ENCODE data around the gene VPS13D.
"Not testable (repeated sequence)": the region's sequence is repeated elsewhere in the genome, so short reads cannot be mapped to it uniquely, and the experiment has no call there.

VPS13D gene

DNA sequence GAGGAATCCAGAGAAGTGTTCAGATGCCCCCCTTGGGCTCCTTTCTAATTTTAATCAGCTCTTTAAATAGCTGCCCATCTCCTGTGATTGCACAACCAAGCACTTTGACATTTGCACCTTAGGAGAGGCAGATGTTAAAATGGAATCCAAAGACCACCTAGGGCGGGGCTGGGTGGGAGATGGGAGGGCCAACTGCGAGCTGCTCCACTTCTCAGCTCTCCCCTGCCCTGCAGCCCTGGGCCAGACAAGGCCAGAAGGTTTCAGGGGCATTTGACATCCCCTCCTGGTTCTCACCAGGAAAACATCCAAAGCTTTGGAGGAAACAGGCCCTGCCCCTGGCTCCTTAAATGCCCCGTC lies 281.3 kb downstream of the VPS13D start:
- no peak for DNase-seq (ENCODE audit: low read depth in 2 of 2)

DNA sequence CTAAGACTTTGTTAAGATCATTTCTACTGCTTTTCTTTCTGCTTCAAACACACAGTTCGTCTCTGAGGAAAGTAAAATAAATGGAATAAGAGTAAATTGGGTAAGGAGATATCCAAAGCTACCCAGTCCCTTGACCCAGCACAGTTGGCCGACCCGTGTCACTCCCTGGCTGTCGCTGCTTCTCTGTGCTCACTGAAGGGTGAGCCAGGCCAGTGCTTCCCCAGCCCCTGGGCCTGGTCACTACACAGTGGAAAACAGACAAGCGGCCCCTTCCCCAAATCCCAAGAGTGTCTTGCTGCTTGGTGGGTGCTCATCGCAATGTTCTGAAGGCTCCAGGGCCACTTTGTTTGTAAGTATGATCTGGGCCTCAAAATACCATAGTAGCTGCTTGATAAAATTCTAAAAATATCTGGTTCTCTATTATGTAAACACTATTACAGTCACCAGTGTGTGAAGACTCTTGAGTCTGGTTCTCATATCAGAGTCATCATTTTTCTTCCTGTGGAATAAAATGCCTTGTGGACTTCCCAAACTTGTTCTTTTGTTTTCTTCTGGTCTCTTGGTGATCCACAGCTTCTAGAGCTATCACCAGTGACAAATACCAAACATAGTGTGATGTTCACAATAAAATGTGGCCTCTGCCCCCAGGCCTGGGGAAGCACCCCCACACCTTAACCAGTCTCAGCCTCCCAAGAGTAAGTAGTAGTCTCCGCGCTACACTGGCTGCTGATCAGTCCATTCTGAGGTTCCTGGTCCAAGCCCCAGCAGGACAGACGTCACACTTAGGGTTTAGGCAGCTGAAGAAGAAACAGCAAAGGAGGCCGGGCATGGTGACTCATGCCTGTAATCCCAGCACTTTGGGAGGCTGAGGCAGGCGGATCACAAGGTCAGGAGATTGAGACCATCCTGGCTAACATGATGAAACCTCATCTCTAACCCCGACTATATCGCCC lies 282.0 kb downstream of the VPS13D start:
- no peak for DNase-seq (ENCODE audit: low read depth in 2 of 2)

DNA sequence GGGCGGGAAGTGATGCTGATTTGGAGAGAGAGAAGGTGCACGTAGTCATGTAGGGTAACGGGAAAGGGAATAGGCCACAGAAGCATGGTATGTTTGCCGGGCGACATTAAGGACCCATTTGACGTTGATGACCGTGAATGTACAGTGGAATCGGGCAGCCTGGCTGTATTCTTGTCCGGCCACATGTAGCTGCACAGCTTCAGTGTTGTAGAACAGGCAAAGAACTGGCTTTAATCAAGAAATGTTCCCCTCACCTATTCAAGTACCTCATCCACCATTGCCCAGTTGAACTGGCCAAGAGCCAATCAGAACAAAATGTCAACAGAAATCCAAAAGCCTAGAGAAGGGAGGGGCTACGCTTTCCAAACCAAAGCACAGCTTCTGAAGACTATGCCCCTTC lies 283.4 kb downstream of the VPS13D start:
- DNase-seq (ENCODE audit: low read depth in 2 of 2): no peak

DNA sequence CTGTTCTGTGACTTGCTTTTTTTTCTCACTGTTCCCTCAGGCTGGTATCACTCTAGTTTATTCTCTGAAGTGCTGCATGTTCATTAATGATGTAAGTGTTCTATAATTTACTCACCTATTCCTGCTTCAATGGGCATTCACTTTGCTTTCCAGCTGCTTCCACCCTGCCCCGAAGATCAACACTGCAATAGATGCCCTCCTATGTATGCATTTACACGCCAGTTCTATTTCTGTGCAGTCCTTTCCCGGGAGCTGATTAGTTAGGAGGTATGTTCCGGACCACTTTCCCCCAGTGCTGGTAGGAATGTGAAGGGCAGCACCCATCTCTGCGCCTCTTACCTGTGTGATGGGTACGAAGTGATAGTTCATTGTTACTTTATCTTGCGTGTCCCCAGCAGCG lies 284.8 kb downstream of the VPS13D start:
- no peak for DNase-seq (ENCODE audit: low read depth in 2 of 2)

DNA sequence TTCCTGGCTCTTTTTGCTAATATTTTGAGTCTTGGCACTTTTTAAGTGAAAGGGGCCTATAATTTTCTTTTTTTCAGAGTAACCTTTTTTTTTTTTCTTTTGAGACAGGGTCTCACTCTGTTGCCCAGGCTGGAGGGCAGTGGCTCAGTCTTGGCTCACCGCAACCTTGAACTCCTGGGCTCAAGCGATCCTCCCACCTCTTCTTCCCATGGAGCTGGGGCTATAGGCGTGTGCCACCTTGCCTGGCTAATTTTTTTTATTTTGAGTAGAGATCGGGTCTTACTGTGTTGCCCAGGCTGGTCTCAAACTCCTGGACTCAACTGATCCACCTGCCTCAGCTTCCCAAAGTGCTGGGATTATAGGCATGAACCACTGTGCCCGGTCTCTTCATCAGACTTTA lies 285.4 kb downstream of the VPS13D start:
- DNase-seq (ENCODE audit: low read depth in 2 of 2): no peak

DNA sequence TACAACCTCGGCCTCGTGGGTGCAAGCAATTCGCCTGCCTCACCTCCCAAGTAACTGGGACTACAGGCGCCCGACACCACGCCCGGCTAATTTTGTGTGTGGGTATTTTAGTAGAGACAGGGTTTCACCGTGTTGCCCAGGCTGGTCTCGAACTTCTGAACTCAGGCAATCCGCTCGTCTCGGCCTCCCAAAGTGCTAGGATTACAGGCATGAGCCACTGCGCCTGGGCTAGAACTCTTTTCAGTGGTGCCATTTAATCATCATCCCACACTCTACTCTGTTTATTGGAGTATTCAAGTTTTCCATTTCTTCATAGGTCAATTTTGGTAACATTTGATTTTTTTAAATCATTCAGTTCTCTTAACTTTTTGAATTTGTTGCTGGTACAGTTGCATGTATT lies 286.9 kb downstream of the VPS13D start:
- no peak for DNase-seq (ENCODE audit: low read depth in 2 of 2)

DNA sequence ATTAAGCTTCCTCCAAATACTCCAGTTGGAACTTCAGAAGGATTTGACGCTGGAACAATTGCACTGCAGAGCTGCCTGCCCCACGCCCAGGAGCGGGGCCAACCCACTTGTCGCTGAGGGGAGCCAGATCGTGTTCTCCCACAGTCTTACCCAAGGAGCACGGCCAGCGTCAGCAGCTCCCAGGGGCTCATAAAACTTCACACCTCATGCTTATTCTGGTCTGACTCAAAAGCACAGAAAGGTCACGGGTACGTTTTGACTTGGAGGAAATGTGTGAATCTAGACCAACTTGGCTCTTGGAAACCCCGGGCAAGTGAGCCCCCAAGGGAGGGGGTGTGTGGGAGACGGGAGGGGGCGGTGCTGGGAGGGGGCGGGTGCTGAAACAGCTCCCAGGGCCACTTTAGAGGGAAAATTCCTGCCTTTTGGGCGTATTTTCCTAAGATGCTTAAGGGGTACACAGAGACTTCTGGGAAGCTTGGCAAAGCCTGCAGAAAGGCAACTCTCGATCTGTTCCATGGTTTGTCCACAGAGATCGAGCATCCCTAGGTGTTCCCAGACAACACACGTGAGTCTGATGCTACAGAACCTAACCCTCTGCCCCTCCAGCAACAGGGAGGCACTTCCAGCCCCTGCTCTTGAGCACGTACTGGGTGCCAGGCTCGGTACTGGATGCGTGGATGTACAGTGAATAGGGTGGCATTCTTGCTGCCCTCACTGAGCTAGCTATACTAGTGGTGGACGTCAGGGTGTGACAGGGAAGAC lies 289.3 kb downstream of the VPS13D start:
- DNase-seq (ENCODE audit: low read depth in 2 of 2): no peak

DNA sequence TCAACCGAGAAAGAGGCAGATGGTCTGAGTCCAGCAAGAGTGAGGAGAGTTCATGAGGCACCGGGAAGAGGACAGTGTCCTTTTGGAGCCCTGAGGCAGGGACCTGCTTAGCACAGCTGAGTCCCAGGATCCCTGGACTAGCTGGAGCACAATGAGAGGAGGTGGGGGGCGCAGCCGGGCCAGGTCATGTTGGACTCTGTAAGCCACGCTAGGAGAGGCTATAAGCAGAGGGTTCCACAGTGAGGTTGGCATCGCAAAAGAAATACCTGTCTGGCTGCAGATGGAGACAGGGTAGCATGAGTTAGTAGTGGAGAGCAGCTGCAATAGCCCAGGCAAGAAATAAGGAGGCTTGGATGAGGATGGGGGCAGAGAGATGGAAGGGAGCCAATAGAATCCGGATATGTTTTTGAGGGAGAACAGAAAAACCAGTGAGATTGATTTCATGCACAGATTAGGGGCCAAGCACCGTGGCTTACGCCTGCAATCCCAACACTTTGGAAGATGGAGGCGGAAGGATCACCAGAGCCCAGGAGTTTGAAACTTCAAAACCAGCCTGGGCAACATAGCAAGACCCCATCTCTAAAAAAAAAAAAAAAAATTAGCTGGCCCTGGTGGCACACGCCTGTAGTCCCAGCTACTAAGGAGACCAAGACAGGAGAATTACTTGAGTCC lies 290.0 kb downstream of the VPS13D start:
- DNase-seq (ENCODE audit: low read depth in 2 of 2): no peak

DNA sequence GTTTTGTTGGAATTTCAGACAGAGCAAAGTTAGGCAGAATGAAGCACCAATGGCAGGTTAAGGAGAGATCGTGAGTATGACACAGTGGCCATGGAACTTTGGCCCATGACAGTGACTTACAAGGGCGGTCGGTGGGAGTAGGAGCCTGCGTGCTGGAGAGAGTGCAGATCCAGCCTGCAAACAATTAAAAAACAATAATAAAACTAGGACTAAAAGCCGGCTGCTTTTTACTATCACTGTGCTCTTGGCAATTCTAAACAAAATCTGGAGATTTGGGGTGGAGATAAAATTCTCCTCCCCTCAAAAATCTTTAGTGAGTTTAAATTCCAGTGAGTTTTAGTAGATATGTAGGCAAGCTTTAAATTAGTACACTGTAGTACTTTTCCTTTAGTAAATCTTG lies 291.3 kb downstream of the VPS13D start:
- no peak for DNase-seq (ENCODE audit: low read depth in 2 of 2)

DNA sequence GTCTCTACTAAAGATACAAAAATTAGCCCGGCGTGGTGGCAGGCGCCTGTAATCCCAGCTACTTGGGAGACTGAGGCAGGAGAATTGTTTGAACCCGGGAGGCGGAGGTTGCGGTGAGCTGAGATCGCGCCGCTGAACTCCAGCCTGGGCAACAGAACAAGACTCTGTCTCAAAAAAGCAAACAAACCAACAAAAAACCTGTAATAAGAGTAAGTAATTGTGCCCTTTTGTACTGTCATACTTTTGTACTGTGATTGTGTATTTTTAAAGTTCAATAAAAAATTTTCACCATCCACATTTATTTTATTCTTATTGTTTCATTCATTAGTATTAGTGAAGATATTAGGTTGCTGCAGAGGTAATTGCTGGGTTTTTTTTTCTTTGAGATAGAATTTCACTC lies 292.9 kb downstream of the VPS13D start:
- not testable (repeated sequence) for DNase-seq (ENCODE audit: low read depth in 2 of 2)

DNA sequence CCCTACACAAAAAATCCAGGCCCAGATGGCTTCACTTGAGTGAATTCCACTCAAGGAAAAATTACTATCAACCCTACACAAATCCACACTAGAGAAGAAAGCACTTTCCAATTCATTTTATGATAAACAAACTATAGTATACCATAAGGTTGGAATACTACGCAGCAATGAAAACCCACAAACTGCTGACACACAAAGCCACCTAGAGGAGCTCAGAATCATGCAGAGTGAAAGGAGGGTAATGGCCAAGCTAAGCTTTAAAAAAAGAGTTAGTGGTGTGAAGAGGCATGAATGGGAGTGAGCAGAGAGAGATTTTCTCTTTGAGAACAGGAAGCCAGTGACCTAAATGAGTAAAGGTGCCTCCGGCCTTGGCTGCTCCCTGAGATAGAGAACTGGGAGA lies 294.4 kb downstream of the VPS13D start:
- DNase-seq (ENCODE audit: low read depth in 2 of 2): no peak

DNA sequence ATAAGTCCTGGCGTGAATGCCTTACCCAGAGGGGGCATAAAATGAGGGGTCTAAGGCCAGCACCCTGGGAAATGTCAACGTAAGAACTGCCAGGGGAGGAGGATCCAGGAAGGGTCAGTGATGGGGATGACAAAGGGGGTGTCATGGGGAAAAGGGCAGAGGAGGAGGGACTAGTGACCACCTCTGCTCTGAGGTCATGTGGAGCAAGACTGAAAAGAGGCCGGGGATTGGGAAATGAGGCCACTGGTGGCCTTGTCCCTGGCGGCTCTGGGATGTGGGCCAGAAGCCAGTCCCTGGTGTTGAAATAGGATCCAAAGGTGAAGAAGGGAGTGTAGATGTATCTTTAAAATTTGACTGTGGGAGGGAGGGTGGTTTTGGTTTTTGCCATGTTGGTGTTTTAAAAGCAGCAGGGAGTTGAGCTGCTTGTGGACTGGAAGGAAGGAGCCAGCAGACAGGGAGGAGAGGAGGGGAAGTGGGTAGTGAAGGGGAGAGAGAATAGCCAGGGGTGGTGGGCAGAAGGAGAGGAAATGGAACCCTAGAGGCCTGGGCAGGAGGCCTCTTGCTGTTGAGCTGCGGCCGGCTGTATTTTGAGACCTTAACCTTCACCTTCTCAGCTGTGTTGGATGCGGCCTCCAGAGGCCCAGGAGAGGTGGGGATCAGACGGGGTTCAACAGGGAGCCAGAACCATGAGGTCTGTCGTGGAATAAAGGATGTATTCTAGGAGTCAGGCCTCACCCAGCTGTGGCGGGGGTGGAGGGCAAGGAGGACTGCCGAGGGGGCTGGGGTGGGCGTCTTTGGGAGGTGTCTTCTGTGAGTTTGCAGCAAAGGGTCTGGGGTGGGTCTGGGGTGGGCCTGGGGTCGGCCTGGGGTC lies 295.7 kb downstream of the VPS13D start:
- no peak for DNase-seq (ENCODE audit: low read depth in 2 of 2)

DNA sequence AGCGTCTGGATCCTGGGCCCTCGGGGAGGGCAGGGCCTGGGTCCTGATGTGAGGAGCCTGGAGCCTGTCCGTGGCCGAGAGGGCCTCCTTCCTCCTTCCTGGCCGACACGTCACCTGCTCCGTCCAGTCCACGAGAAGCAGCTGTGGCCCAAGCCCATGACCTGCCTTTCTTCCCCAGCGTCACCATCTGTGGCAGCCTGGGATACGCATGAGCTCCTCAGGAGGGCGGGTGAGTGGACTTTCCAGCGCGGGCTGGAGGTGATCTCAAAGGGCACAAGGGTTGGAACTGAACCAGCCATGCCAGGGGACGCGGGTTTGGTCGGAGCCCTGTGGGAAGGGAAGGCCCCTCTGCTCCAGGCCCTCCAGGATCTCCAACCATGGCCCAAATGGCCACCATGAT lies 297.7 kb downstream of the VPS13D start:
- no peak for DNase-seq (ENCODE audit: low read depth in 2 of 2)

DNA sequence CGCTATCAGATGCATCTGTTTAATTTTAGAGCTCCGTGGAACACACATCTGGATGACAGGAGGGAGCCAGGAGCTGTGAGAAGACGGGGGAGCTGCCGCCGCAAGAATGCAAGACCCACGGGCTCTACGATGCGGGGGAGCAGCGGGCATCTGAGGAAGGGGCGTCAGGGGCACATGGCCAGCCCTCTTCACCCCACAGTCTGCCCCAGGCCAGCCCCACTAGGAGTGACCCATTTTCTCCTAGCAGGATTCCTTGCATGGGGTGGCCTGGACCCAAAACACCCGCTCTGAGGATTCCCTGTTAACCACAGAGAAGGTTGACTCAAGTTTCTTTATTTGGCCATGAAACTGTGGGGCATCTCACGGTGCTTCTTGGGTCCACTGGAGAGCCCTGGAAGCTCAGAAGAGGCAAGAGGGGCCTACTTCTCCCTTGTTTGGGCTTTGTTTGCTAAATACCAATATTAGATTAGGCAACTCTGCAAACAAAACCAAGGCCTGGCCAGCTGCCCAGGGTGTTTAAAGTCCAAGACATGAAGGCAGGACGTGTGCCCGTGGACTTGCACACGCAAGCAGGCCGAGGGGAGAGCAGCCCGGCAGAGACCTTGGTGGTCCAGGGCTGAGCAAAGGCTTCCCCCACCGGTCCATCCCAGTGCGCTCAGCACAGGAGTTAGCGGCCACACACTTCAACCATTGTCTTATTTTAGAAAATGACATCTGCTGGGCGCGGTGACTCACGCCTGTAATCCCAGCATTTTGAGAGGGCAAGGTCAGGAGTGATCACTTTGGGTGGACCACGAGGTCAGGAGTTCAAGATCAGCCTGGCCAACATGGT lies 298.4 kb downstream of the VPS13D start:
- no peak for DNase-seq (ENCODE audit: low read depth in 2 of 2)

DNA sequence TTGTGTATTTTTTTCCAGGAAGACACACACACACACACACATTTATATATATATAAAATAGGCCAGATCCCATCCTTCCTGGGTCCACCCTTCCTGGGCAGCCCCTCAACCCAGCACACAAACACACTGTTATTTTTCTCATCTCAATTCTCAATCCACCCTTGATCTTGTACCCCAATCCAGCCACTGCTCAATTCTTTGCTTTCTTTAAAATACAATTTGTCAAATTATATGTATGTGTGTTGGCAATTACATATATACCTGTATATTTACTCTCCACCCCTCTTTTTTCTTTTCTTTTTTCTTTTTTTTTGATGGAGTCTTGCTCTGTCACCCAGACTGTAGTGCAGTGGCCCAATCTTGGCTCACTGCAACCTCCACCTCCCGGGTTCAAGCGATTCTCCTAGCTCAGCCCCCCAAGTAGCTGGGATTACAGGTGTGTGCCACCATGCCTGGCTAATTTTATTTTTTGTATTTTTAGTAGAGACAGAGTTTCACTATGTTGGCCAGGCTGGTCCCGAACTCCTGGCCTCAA lies 299.9 kb downstream of the VPS13D start:
- DNase-seq (ENCODE audit: low read depth in 2 of 2): no peak

DNA sequence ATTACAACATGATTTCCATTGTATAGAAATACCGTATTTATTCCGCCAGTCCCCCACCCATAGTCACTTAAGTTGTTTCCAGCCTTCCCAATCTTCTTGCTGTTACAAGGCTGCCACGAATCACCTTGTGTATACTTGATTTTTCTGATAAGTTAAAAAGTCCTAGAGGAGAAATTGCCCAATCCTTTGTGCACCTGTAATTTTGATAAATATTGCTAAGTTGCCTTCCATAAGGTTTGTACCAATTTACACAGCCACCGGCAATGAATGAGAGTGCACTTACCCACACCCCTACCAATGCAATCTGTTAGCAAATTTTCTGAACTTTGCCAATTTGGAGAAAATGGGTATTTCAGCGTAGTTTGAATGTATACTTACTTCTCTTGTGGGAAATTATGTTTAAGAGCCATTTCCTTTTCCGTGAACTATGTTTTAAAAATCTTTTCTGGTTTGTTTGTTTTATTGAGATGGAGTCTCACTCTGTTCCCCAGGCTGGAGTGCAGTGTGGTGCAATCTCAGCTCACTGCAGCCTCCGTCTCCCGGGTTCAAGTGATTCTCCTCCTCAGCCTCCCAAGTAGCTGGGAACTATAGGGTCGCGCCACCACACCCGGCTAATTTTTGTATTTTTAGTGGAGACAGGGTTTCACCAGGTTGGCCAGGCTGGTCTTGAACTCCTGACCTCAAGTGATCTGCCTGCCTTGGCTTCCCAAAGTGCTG lies 300.8 kb downstream of the VPS13D start:
- DNase-seq (ENCODE audit: low read depth in 2 of 2): no peak

DNA sequence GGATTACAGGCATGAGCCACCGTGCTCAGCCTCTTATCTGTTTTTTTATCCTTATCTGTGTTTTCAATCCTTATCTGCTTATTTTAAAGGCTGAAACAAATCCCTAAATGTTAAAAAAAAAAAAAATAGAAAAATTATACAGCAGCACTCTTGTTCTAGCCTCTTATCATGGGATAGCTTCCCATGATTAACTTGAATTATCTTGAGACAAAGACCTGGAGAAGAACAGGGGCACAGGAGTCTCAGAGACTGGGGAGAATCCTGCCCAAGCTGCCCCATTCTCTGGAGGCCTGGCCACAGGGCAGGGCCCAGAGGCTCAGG lies 301.3 kb downstream of the VPS13D start:
- DNase-seq (ENCODE audit: low read depth in 2 of 2): no peak

DNA sequence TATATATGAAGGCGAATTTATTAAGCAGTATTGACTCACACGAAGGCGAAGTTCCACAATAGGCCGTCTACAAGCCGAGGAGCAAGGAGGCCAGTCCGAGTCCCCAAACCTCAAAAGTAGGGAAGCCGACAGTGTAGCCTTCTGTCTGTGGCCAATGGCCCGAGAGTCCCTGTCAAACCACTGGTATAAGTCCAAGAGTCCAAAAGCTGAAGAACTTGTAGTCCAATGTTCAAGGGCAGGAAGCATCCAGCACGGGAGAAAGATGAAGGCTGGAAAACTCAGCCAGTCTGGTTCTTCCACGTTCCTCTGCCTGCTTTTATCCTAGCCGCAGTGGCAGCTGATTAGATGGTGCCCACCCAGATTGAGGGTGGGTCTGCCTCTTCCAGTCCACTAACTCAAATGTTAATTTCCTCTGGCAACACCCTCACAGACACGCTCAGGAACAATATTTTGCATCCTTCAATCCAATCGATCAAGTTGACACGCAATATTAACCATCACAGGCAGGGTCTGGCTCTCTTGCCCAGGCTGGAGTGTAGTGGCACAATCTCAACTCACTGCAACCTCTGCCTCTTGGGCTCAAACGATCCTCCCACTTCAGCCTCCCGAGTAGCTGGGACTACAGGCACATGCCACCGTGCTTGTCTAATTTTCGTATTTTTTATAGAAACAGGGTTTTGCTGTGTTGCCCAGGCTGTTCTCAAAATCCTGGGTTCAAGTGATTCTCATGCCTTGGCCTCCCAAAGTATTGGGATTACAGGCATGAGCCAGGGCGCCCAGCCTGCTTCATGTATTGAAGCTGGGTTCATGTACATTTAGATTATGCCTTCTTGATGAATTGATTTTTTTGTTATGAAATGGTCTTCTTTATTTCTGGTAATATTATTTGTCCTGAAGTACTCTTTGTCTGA lies 302.8 kb downstream of the VPS13D start:
- DNase-seq (ENCODE audit: low read depth in 2 of 2): no peak

All from stimulated activated CD8-positive, alpha-beta memory T cell treated with anti-CD3 and anti-CD28 coated beads, Interleukin-2, amount 100 ng/mL, for 1 hour (primary cell).